Activated CD4-positive, alpha-beta memory T cell treated with anti-CD3 and anti-CD28 coated beads for 36 hours (primary cell): ENCODE measurements around the gene PTGR3. TPM values are rescaled to one million over a fixed set of nuclear protein-coding genes. Genes with fewer than 3 reads are reported as not detected.

Experiments used
- CTCF ChIA-PET: fragments of 350-600 bp; sonication (Branson Sonifier 250); formaldehyde crosslinking; loops from one replicate; lab custom pipeline; 2021; ENCODE audit warnings: antibody characterized with exemption, inconsistent platforms; lab: Charles Lee
- POLR2A ChIA-PET: fragments of 350-600 bp; sonication (Branson Sonifier 250); formaldehyde crosslinking; loops from one replicate; lab custom pipeline; 2021; ENCODE audit warnings: antibody characterized with exemption; lab: Charles Lee
- DNase-seq: peaks from one replicate; pipeline ENCODE4 v3.0.0-alpha.2; 2020
- H3K27ac Mint-ChIP-seq: one replicate; pipeline ENCODE4 v1.8.0; 2021; ENCODE audit warnings: mixed read lengths
- H3K27me3 Mint-ChIP-seq: one replicate; pipeline ENCODE4 v1.8.0; 2021; ENCODE audit warnings: mixed read lengths
- H3K36me3 Mint-ChIP-seq: one replicate; pipeline ENCODE4 v1.8.0; 2021; ENCODE audit warnings: mixed read lengths
- H3K4me1 Mint-ChIP-seq: one replicate; pipeline ENCODE4 v1.8.0; 2021; ENCODE audit warnings: low read depth, mixed read lengths
- H3K4me3 Mint-ChIP-seq: one replicate; pipeline ENCODE4 v1.8.0; 2021; ENCODE audit warnings: mild to moderate bottlenecking, mixed read lengths
- H3K9me3 Mint-ChIP-seq: one replicate; pipeline ENCODE4 v1.8.0; 2021; ENCODE audit warnings: mixed read lengths
- intact Hi-C: fragments of 100-400 bp; cut with micrococcal nuclease; formaldehyde crosslinking; loops from one replicate; pipeline ENCODE4 v1.15.1; 2023
- total RNA-seq, 2 experiments: library from RNA; stranded (reverse); gene quantifications; one replicate each; pipeline ENCODE4 v1.2.3, GENCODE V29; 2021

PTGR3 gene
- total RNA-seq, 2 experiments from 2014 or later = 29.6 to 30.2 TPM

GRCh38 chr18:75170916-75171315, 38.0 kb downstream of the PTGR3 start:
- Mint-ChIP-seq H3K9me3 (no peaks in the 10 kb centered on the region), H3K27ac (no peak overlapping the region), H3K4me3 (no peak overlapping the region), H3K36me3 (no peaks in the 10 kb centered on the region), H3K27me3 (peaks cover 5% of the 10 kb centered on the region), H3K4me1 (no peaks in the 10 kb centered on the region)
- intact Hi-C loops = no loop called here
- DNase-seq = no peak
- ChIA-PET POLR2A (no interaction called here), CTCF (no interaction called here)

DNA sequence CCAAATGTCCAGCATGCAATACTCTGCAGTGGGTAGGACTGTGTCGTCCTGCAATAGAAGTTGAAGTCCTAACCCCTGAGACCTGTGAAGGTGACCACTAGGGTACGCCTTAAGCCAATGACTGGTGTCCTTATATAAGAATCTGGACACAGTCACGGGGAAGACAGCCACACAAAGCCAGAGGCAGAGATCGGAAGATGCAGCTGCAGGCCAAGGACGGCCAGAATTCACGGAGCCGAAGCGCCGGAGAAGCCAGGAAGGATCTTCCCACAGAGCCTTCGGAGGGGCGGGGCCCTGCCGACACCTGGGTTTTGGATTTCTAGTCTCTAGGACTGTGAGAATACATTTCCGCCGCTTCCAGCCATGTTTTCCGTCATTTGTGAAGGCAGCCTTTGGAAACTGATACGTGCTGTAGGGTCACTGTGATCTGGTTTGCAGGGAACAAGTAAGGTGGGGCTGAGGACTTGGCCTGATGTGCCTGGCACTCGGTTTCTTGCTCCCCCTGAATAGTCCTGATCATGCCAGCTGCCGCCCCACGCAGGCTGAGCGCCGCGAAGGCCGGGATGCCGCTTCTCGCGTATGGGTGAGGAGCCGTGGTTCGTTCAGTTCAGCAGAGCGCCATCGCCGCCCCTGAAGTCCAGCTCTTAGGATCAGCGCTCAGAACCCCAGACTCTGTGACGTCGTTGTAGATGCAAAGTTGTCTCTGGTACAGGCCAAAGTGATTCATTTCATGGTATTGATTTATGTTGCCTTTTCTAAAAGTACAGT, 38.7 kb downstream of the PTGR3 start:
- Mint-ChIP-seq H3K4me1 (no peaks in the 10 kb centered on the region), H3K27ac (no peak overlapping the region), H3K27me3 (peaks cover 5% of the 10 kb centered on the region), H3K9me3 (no peaks in the 10 kb centered on the region), H3K36me3 (no peaks in the 10 kb centered on the region), H3K4me3 (no peak overlapping the region)
- CTCF ChIA-PET = no interaction called here
- DNase-seq = no peak
- POLR2A ChIA-PET = no interaction called here
- intact Hi-C loops = no loop called here

DNA sequence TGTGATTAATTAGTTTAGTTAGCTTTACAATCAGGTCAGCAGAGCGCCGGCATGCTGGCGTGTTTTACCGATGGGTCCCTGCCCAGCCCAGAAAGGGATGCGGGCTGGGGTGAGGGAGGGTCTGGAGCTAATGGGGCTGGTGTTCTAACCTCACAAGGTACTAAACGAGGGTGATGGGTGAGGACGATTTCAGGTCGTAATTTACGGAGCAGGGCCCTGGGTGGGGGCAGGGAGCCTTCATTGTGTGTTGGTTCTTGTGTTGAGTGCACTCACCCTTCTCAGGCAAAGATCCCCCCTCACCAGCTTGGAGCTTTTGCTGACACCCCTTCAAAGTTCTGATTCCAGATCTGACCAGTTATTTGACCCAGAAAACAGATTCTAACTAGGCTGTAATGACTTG, 39.5 kb downstream of the PTGR3 start:
- Mint-ChIP-seq H3K27ac (no peak overlapping the region), H3K9me3 (no peaks in the 10 kb centered on the region)
- POLR2A ChIA-PET = no interaction called here

GRCh38 chr18:75168619-75169018, 40.3 kb downstream of the PTGR3 start:
- no peaks in the 10 kb centered on the region for H3K36me3 Mint-ChIP-seq
- no peaks in the 10 kb centered on the region for H3K9me3 Mint-ChIP-seq
- no peak overlapping the region for H3K27ac Mint-ChIP-seq
- CTCF ChIA-PET = no interaction called here
- no peaks in the 10 kb centered on the region for H3K4me1 Mint-ChIP-seq
- peaks cover 5% of the 10 kb centered on the region for H3K27me3 Mint-ChIP-seq
- H3K4me3 Mint-ChIP-seq = no peak overlapping the region
- no peak for DNase-seq
- intact Hi-C loops = no loop called here
- POLR2A ChIA-PET = no interaction called here

More for the DNA sequence above, 39.5 kb downstream of the PTGR3 start:
- no peaks in the 10 kb centered on the region for H3K4me1 Mint-ChIP-seq
- intact Hi-C loops = no loop called here
- no peak overlapping the region for H3K4me3 Mint-ChIP-seq
- DNase-seq = no peak
- CTCF ChIA-PET = no interaction called here
- peaks cover 5% of the 10 kb centered on the region for H3K27me3 Mint-ChIP-seq
- no peaks in the 10 kb centered on the region for H3K36me3 Mint-ChIP-seq

GRCh38 chr18:75167759-75168618, 41.0 kb downstream of the PTGR3 start:
- Mint-ChIP-seq H3K4me3 (no peak overlapping the region), H3K27me3 (peaks cover 5% of the 10 kb centered on the region), H3K27ac (no peak overlapping the region), H3K9me3 (no peaks in the 10 kb centered on the region), H3K4me1 (no peaks in the 10 kb centered on the region), H3K36me3 (no peaks in the 10 kb centered on the region)
- POLR2A ChIA-PET = no interaction called here
- DNase-seq = no peak
- CTCF ChIA-PET = no interaction called here
- intact Hi-C loops = no loop called here

- H3K9me3 Mint-ChIP-seq = no peaks in the 10 kb centered on the region
- ChIA-PET POLR2A (no interaction called here), CTCF (no interaction called here)
- H3K27ac Mint-ChIP-seq = no peak overlapping the region
- no peaks in the 10 kb centered on the region for H3K36me3 Mint-ChIP-seq
- H3K4me3 Mint-ChIP-seq = no peak overlapping the region
- H3K4me1 Mint-ChIP-seq = no peaks in the 10 kb centered on the region
- H3K27me3 Mint-ChIP-seq = peaks cover 5% of the 10 kb centered on the region
- DNase-seq = no peak
- intact Hi-C loops = no loop called here
These were observed 41.8 kb downstream of the PTGR3 start for GRCh38 chr18:75167137-75167536.

DNA sequence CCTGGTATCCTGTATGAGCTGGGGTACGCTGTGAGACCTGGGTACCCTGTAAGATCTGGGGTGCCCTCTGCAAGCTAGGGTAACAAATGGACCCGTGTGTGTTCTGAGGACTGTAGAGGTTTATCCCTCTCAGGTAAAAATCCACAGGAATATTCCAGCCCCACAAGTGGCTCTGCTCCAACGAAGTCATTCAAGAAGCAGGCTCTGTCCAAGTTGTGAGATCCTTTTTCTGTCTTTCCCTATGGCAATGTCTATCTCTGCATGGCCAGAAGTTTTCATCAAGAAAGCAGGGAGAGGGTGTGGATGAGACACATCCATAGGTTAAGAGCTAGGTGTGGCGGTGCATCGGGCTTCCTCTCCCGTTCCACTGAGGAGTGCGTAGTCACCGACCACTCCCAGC, 43.0 kb downstream of the PTGR3 start:
- intact Hi-C loops = no loop called here
- no peak for DNase-seq
- Mint-ChIP-seq H3K9me3 (no peaks in the 10 kb centered on the region), H3K4me1 (peaks cover 11% of the 10 kb centered on the region), H3K27ac (no peak overlapping the region), H3K36me3 (no peaks in the 10 kb centered on the region), H3K27me3 (peaks cover 3% of the 10 kb centered on the region), H3K4me3 (no peak overlapping the region)
- ChIA-PET POLR2A (no interaction called here), CTCF (interaction anchor here (0.7 kb wide), 1 partner anchor 523 kb away, joined by 3 read pairs; no protein-coding TSS in a partner anchor)

DNA sequence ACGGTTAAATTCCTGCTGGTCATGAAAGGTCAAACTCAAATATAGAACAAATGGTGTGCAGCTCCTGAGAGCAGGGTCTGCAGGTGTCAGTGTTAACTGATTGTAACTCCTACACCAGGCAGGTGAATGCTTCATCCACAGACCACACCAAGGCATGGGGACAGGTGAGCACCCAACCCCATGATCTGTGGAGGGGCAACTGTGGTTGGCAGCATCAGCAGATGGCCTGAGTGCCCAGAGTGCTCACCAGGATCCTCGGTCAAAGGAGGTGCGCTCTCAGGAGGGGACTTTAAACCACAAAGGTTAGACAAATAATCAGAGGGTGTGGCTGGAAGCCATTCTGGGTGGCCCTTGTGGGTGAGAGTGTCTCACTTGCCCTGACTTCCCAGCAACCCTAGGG, 44.5 kb downstream of the PTGR3 start:
- peaks cover 3% of the 10 kb centered on the region for H3K27me3 Mint-ChIP-seq
- ChIA-PET CTCF (interaction anchor here (0.6 kb wide), 1 partner anchor 125 kb away, joined by 3 read pairs; no protein-coding TSS in a partner anchor), POLR2A (no interaction called here)
- H3K9me3 Mint-ChIP-seq = no peaks in the 10 kb centered on the region
- peaks cover 11% of the 10 kb centered on the region for H3K4me1 Mint-ChIP-seq
- intact Hi-C loops = no loop called here
- no peak overlapping the region for H3K4me3 Mint-ChIP-seq
- H3K36me3 Mint-ChIP-seq = no peaks in the 10 kb centered on the region
- no peak for DNase-seq
- H3K27ac Mint-ChIP-seq = no peak overlapping the region

- Mint-ChIP-seq H3K4me3 (no peak overlapping the region), H3K27me3 (peaks cover 3% of the 10 kb centered on the region), H3K4me1 (peaks cover 11% of the 10 kb centered on the region), H3K36me3 (no peaks in the 10 kb centered on the region), H3K27ac (no peak overlapping the region), H3K9me3 (no peaks in the 10 kb centered on the region)
- no peak for DNase-seq
- POLR2A ChIA-PET = no interaction called here
- CTCF ChIA-PET = no interaction called here
- intact Hi-C loops = no loop called here
These were observed 45.2 kb downstream of the PTGR3 start for GRCh38 chr18:75163736-75164135.

DNA sequence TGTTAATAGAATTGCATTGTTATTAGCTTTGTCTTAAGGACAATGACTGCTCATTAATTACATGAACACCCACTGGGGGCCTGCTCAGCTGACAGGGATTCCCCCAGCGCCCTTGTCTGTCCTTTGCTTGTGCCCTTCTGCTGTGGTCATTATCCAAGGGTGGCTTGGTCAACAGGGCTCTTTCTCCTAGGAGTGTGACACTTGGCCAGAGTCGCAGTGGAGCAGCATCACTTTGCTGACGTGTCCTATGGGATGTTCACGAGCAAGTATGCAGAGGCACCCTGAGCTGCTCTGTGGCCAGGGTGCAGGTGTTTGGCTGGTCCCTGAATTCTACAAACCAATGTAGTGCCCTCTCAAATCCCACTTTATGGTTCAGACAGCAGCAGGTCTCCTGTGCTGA, 46.0 kb downstream of the PTGR3 start:
- ChIA-PET POLR2A (no interaction called here), CTCF (interaction anchor here (1.0 kb wide), 1 partner anchor 266 kb away, joined by 3 read pairs; no protein-coding TSS in a partner anchor)
- no peaks in the 10 kb centered on the region for H3K36me3 Mint-ChIP-seq
- intact Hi-C loops = no loop called here
- no peak for DNase-seq
- peaks cover 3% of the 10 kb centered on the region for H3K27me3 Mint-ChIP-seq
- no peak overlapping the region for H3K4me3 Mint-ChIP-seq
- H3K9me3 Mint-ChIP-seq = no peaks in the 10 kb centered on the region
- peaks cover 11% of the 10 kb centered on the region for H3K4me1 Mint-ChIP-seq
- no peak overlapping the region for H3K27ac Mint-ChIP-seq

- peaks cover 11% of the 10 kb centered on the region for H3K4me1 Mint-ChIP-seq
- ChIA-PET POLR2A (no interaction called here), CTCF (interaction anchor here (1.0 kb wide), 1 partner anchor 266 kb away, joined by 3 read pairs; no protein-coding TSS in a partner anchor)
- no peak overlapping the region for H3K27ac Mint-ChIP-seq
- H3K4me3 Mint-ChIP-seq = no peak overlapping the region
- intact Hi-C loops = no loop called here
- DNase-seq = no peak
- no peaks in the 10 kb centered on the region for H3K36me3 Mint-ChIP-seq
- H3K27me3 Mint-ChIP-seq = peaks cover 3% of the 10 kb centered on the region
- no peaks in the 10 kb centered on the region for H3K9me3 Mint-ChIP-seq
These were observed 46.5 kb downstream of the PTGR3 start for GRCh38 chr18:75162467-75162866.

- Mint-ChIP-seq H3K9me3 (no peaks in the 10 kb centered on the region), H3K4me1 (peaks cover 11% of the 10 kb centered on the region), H3K36me3 (no peaks in the 10 kb centered on the region), H3K4me3 (peak overlapping the region; percentile 69), H3K27me3 (no peaks in the 10 kb centered on the region), H3K27ac (no peak overlapping the region)
- intact Hi-C loops = no loop called here
- CTCF ChIA-PET = no interaction called here
- DNase-seq = peak; percentile 17
- POLR2A ChIA-PET = no interaction called here
These were observed 47.5 kb downstream of the PTGR3 start for GRCh38 chr18:75161256-75162028.
